NCI-H460 (cell line): ENCODE results near the gene CD4. TPM values are rescaled to one million over a fixed set of nuclear protein-coding genes. Genes with fewer than 3 reads are reported as not detected.

Experiments
- DNase-seq: peaks from one replicate; pipeline ENCODE4 v3.0.0-alpha.2; 2016; ENCODE audit warnings: low read depth; ENCODE audit errors: extremely low read depth
- total RNA-seq: library from RNA; depleted of rRNA; stranded (reverse); fragments of >200 nt; shearing (Covaris generic); gene quantifications from 2 replicates; pipeline ENCODE4 v1.2.3, GENCODE V29; 2014

Gene CD4
- total RNA-seq, 1 experiment from 2014 or later, result not detected

- no peak for DNase-seq
Measured at GRCh38 chr12:6799147-6799546, 9.8 kb downstream of the CD4 start.

GRCh38 chr12:6807170-6807569, 17.8 kb downstream of the CD4 start:
- DNase-seq, result no peak

- DNase-seq, result no peak
Measured at GRCh38 chr12:6809056-6809455, 19.7 kb downstream of the CD4 start.

- no peak for DNase-seq
Measured at GRCh38 chr12:6810758-6811157, 21.4 kb downstream of the CD4 start.

GRCh38 chr12:6813363-6813762, 24.0 kb downstream of the CD4 start:
- DNase-seq, result no peak

GRCh38 chr12:6816598-6816997, 27.3 kb downstream of the CD4 start:
- DNase-seq, result no peak

- no peak for DNase-seq
Measured at GRCh38 chr12:6817098-6817497, 27.8 kb downstream of the CD4 start.

GRCh38 chr12:6817662-6818157, 28.4 kb downstream of the CD4 start:
- no peak for DNase-seq

GRCh38 chr12:6818222-6818621, 28.9 kb downstream of the CD4 start:
- no peak for DNase-seq

GRCh38 chr12:6818645-6819044, 29.3 kb downstream of the CD4 start:
- DNase-seq, result no peak

GRCh38 chr12:6819106-6820030, 30.0 kb downstream of the CD4 start:
- DNase-seq, result no peak

GRCh38 chr12:6820166-6820565, 30.8 kb downstream of the CD4 start:
- DNase-seq, result no peak

- DNase-seq, result no peak
Measured at GRCh38 chr12:6821591-6822425, 32.5 kb downstream of the CD4 start, which contains the start of gene GPR162. TSS of gene GPR162 (plus strand) at chr12:6821821. CDS start at chr12:6823899, 2,078 bp downstream.

GRCh38 chr12:6822426-6823135, 33.3 kb downstream of the CD4 start:
- no peak for DNase-seq

GRCh38 chr12:6823182-6824084, 34.1 kb downstream of the CD4 start:
- no peak for DNase-seq

- no peak for DNase-seq
Measured at GRCh38 chr12:6824085-6824775, 34.9 kb downstream of the CD4 start.

GRCh38 chr12:6824901-6825381, 35.6 kb downstream of the CD4 start:
- DNase-seq, result no peak

- DNase-seq, result peak; percentile 69
Measured at GRCh38 chr12:6825398-6826124, 36.2 kb downstream of the CD4 start.
